Esophagus (tissue), 2 donors: Measurements from ENCODE around the gene LLPH. TPM values are rescaled to one million over a fixed set of nuclear protein-coding genes. Genes with fewer than 3 reads are reported as not detected.

Experiments used
- H3K27ac ChIP-seq, 2 donors: one replicate each; pipeline ENCODE4 v1.5.1; 2013; ENCODE audit warnings: low read depth in 2 of 2, mild to moderate bottlenecking in 2 of 2, inconsistent platforms in 1 of 2, low read length in 1 of 2, moderate library complexity in 1 of 2
- H3K27me3 ChIP-seq, 2 donors: one replicate each; pipeline ENCODE4 v1.6.1; 2013; ENCODE audit warnings: low read length in 2 of 2, control low read depth in 1 of 2, mild to moderate bottlenecking in 1 of 2; ENCODE audit not compliant: insufficient read depth in 2 of 2, control insufficient read depth in 1 of 2
- H3K36me3 ChIP-seq, 2 donors: one replicate each; pipeline ENCODE4 v1.6.1; 2013; ENCODE audit warnings: low read length in 1 of 2; ENCODE audit not compliant: control insufficient read depth in 2 of 2, insufficient read depth in 2 of 2
- H3K4me1 ChIP-seq, 2 donors: one replicate each; pipeline ENCODE4 v1.6.1; 2013; ENCODE audit warnings: low read length in 1 of 2; ENCODE audit not compliant: control insufficient read depth in 2 of 2, insufficient read depth in 2 of 2
- H3K4me3 ChIP-seq, 2 donors: one replicate each; pipeline ENCODE4 v1.5.1; 2013; ENCODE audit warnings: low read length in 2 of 2, mild to moderate bottlenecking in 2 of 2, low read depth in 1 of 2, moderate library complexity in 1 of 2
- H3K9me3 ChIP-seq, 2 donors: one replicate each; pipeline ENCODE4 v1.6.1; 2013; ENCODE audit warnings: mild to moderate bottlenecking in 2 of 2, low read depth in 1 of 2, low read length in 1 of 2, moderate library complexity in 1 of 2; ENCODE audit not compliant: control insufficient read depth in 2 of 2, insufficient read depth in 1 of 2
- WGBS, 2 donors: extraction: QIAGEN DNeasy Blood & Tissue Kit; methylation state at CpG; one replicate each; pipeline ENCODE4 v1.1.7; 2013; 5-methylcytosine and 5-hydroxymethylcytosine counted together
- polyA plus RNA-seq, 2 donors: library from polyadenylated mRNA; stranded (reverse); fragments of 200-250 nt; gene quantifications; one replicate each; pipeline ENCODE4 v1.2.3, GENCODE V29; 2013
- donor health status: healthy with polysubstance abuse.
- donor health status: Bipolar disorder and iron deficiency.

Gene LLPH
- polyA plus RNA-seq, 2 donors, result 6.3 to 17.6 TPM

GRCh38 chr12:66083766-66084165, 46.8 kb downstream of the LLPH start:
- H3K36me3 ChIP-seq, result no peaks in the 10 kb centered on the region
- no peaks in the 10 kb centered on the region for H3K27me3 ChIP-seq
- H3K27ac ChIP-seq, result no peak overlapping the region
- no peak overlapping the region for H3K4me3 ChIP-seq
- WGBS, 2 donors, result 84 to 88% methylated on average over 1 of the region's 1 CpG
- no peaks in the 10 kb centered on the region for H3K4me1 ChIP-seq
- H3K9me3 ChIP-seq, result no peaks in the 10 kb centered on the region

GRCh38 chr12:66082744-66083143, 47.8 kb downstream of the LLPH start:
- WGBS, 2 donors, result 79 to 86% methylated on average over 1 of the region's 1 CpG
- H3K4me1 ChIP-seq, result no peaks in the 10 kb centered on the region

GRCh38 chr12:66080791-66081190, 49.8 kb downstream of the LLPH start:
- WGBS, 2 donors, result 78 to 79% methylated on average over 4 of the region's 4 CpGs
- H3K4me1 ChIP-seq, result no peaks in the 10 kb centered on the region
- H3K9me3 ChIP-seq, result no peaks in the 10 kb centered on the region
- H3K27ac ChIP-seq, result no peak overlapping the region
- no peaks in the 10 kb centered on the region for H3K36me3 ChIP-seq
- H3K27me3 ChIP-seq, result no peaks in the 10 kb centered on the region
- H3K4me3 ChIP-seq, result no peak overlapping the region

More at GRCh38 chr12:66082744-66083143, 47.8 kb downstream of the LLPH start:
- Histone ChIP-seq H3K9me3 (no peaks in the 10 kb centered on the region), H3K4me3 (no peak overlapping the region), H3K27ac (no peak overlapping the region), H3K27me3 (no peaks in the 10 kb centered on the region), H3K36me3 (no peaks in the 10 kb centered on the region)

- no peaks in the 10 kb centered on the region for H3K4me1 ChIP-seq
- no peak overlapping the region for H3K4me3 ChIP-seq
- H3K27ac ChIP-seq, result no peak overlapping the region
- no peaks in the 10 kb centered on the region for H3K9me3 ChIP-seq
- WGBS, 2 donors, result 92 to 100% methylated on average over 1 of the region's 1 CpG
- no peaks in the 10 kb centered on the region for H3K36me3 ChIP-seq
- H3K27me3 ChIP-seq, result no peaks in the 10 kb centered on the region
Observed at GRCh38 chr12:66077542-66077941, 53.0 kb downstream of the LLPH start.

- Histone ChIP-seq H3K4me1 (no peaks in the 10 kb centered on the region), H3K27me3 (no peaks in the 10 kb centered on the region), H3K36me3 (no peaks in the 10 kb centered on the region), H3K4me3 (no peak overlapping the region), H3K9me3 (no peaks in the 10 kb centered on the region), H3K27ac (no peak overlapping the region)
- 41 to 49% methylated on average over 2 of the region's 2 CpGs for WGBS, 2 donors
Observed at GRCh38 chr12:66074561-66074960, 56.0 kb downstream of the LLPH start.

GRCh38 chr12:66072566-66072965, 58.0 kb downstream of the LLPH start:
- H3K4me3 ChIP-seq, result no peak overlapping the region
- no peaks in the 10 kb centered on the region for H3K27me3 ChIP-seq
- H3K27ac ChIP-seq, result no peak overlapping the region
- H3K36me3 ChIP-seq, result no peaks in the 10 kb centered on the region
- no peaks in the 10 kb centered on the region for H3K9me3 ChIP-seq
- WGBS, 2 donors, result 85 to 86% methylated on average over 7 of the region's 7 CpGs
- no peaks in the 10 kb centered on the region for H3K4me1 ChIP-seq

GRCh38 chr12:66072135-66072534, 58.4 kb downstream of the LLPH start:
- Histone ChIP-seq H3K27ac (no peak overlapping the region), H3K4me3 (no peak overlapping the region), H3K27me3 (no peaks in the 10 kb centered on the region), H3K4me1 (no peaks in the 10 kb centered on the region), H3K36me3 (no peaks in the 10 kb centered on the region), H3K9me3 (no peaks in the 10 kb centered on the region)
- WGBS, 2 donors, result 77 to 84% methylated on average over 2 of the region's 2 CpGs

- H3K27ac ChIP-seq, result no peak overlapping the region
- H3K27me3 ChIP-seq, result no peaks in the 10 kb centered on the region
- WGBS, 2 donors, result 95 to 100% methylated on average over 1 of the region's 1 CpG
- no peaks in the 10 kb centered on the region for H3K4me1 ChIP-seq
- H3K36me3 ChIP-seq, result no peaks in the 10 kb centered on the region
- H3K9me3 ChIP-seq, result no peaks in the 10 kb centered on the region
- no peak overlapping the region for H3K4me3 ChIP-seq
Observed at GRCh38 chr12:66071549-66071948, 59.0 kb downstream of the LLPH start.

GRCh38 chr12:66070378-66071120, 60.0 kb downstream of the LLPH start:
- WGBS, 2 donors, result 91 to 92% methylated on average over 9 of the region's 9 CpGs
- no peaks in the 10 kb centered on the region for H3K4me1 ChIP-seq
- H3K4me3 ChIP-seq, result no peak overlapping the region
- no peaks in the 10 kb centered on the region for H3K36me3 ChIP-seq
- H3K27ac ChIP-seq, result no peak overlapping the region
- no peaks in the 10 kb centered on the region for H3K9me3 ChIP-seq
- no peaks in the 10 kb centered on the region for H3K27me3 ChIP-seq

- no peaks in the 10 kb centered on the region for H3K4me1 ChIP-seq
- H3K36me3 ChIP-seq, result no peaks in the 10 kb centered on the region
- WGBS, 2 donors, result 56 to 63% methylated on average over 3 of the region's 3 CpGs
- H3K27ac ChIP-seq, result no peak overlapping the region
- H3K9me3 ChIP-seq, result no peaks in the 10 kb centered on the region
- no peak overlapping the region for H3K4me3 ChIP-seq
- H3K27me3 ChIP-seq, result no peaks in the 10 kb centered on the region
Observed at GRCh38 chr12:66066929-66067523, 63.5 kb downstream of the LLPH start.
